NB4 (cell line): ENCODE measurements around the gene SNTG2.

Experiments
- DNase-seq: peaks from one replicate; pipeline ENCODE4 v3.0.0; 2010; ENCODE audit warnings: low read depth
- H3K4me3 ChIP-seq: one replicate; pipeline ENCODE4 v1.5.1; 2011; ENCODE audit warnings: mild to moderate bottlenecking, low read depth, low read length, moderate library complexity
- MYC ChIP-seq: IDR thresholded peaks from 2 replicates; pipeline ENCODE4 v1.6.1; 2011; ENCODE audit warnings: low read depth, low read length
- POLR2A ChIP-seq: IDR thresholded peaks from 2 replicates; pipeline ENCODE4 v1.6.1; 2011; ENCODE audit warnings: mild to moderate bottlenecking; ENCODE audit not compliant: insufficient read length; ENCODE audit errors: extremely low read depth
- TF ChIP-seq, protein P1 (sequence below): IDR thresholded peaks from one replicate; pipeline ENCODE4 v1.5.1; 2012; ENCODE audit warnings: low read depth, low read length
- TF ChIP-seq, protein P2 (sequence below): IDR thresholded peaks from 2 replicates; pipeline ENCODE4 v1.6.1; 2011; ENCODE audit warnings: low read depth, low read length

Gene SNTG2

DNA sequence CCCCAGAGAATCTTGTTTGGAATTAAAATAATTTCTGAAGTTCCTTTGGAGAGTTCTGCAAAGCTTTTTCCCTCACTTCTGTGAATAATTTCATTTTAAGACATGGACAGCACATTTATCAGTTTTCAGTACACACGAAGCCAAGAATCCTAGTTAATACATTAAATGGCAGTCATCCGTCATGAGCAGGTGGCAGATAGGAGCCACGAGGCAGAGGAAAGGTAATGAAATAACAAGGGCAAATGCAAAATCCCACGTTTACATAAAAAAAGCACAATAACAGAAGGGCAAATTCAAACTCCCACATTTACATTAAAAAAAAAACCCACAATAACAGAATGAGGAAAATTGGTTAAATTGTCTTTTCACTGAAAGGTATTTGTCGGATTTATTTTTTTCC is 25.9 kb upstream of the SNTG2 start:
- H3K4me3 ChIP-seq: no peak overlapping the region
- no peak for DNase-seq
- TF ChIP-seq, protein P1, sequence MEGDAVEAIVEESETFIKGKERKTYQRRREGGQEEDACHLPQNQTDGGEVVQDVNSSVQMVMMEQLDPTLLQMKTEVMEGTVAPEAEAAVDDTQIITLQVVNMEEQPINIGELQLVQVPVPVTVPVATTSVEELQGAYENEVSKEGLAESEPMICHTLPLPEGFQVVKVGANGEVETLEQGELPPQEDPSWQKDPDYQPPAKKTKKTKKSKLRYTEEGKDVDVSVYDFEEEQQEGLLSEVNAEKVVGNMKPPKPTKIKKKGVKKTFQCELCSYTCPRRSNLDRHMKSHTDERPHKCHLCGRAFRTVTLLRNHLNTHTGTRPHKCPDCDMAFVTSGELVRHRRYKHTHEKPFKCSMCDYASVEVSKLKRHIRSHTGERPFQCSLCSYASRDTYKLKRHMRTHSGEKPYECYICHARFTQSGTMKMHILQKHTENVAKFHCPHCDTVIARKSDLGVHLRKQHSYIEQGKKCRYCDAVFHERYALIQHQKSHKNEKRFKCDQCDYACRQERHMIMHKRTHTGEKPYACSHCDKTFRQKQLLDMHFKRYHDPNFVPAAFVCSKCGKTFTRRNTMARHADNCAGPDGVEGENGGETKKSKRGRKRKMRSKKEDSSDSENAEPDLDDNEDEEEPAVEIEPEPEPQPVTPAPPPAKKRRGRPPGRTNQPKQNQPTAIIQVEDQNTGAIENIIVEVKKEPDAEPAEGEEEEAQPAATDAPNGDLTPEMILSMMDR: no peak

DNA sequence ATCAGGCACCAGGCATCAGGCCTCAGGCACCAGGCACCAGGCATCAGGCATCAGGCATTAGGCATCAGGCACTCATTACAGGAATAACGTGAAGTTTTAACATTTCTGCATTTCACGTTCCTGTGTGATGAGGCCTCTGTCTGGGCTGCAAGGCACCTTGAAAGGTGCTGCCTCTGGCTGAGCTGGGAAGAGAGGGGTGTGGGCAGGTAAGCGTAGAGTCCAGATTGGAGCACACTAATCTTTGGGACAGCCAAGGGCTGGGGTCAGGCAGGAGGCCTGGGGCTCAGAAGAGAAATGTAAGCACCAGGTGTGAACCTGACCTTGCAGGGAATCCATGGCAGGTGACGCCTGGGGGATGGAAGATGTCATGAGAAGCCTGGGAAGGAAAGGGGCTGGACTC is 25.3 kb upstream of the SNTG2 start:
- no peak for DNase-seq
- H3K4me3 ChIP-seq: no peak overlapping the region
- no peak for TF ChIP-seq POLR2A
- TF ChIP-seq, protein P1: no peak
- TF ChIP-seq, protein P2, sequence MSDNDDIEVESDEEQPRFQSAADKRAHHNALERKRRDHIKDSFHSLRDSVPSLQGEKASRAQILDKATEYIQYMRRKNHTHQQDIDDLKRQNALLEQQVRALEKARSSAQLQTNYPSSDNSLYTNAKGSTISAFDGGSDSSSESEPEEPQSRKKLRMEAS: no peak

DNA sequence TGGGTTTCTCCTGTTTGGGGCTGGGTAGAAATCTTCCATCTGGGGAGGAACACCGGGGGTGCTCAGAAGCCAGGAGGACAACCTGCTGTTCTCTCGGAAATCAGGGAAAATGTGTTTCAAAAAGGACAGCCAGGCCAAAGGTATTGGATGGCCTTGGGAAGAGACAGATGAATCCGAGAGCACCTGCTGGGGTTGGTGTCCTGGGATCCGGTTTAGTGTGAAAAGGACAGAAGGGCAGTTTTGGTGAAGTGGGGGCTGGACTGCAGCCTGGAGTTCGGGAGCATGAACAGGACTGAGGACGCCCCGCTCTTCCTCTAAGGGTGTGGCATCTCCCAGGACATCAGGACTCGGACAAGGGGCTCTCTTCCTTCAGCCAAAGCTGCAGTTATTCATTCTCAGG is 24.9 kb upstream of the SNTG2 start:
- TF ChIP-seq, protein P1: no peak
- no peak for TF ChIP-seq POLR2A
- H3K4me3 ChIP-seq: no peak overlapping the region
- DNase-seq: no peak

DNA sequence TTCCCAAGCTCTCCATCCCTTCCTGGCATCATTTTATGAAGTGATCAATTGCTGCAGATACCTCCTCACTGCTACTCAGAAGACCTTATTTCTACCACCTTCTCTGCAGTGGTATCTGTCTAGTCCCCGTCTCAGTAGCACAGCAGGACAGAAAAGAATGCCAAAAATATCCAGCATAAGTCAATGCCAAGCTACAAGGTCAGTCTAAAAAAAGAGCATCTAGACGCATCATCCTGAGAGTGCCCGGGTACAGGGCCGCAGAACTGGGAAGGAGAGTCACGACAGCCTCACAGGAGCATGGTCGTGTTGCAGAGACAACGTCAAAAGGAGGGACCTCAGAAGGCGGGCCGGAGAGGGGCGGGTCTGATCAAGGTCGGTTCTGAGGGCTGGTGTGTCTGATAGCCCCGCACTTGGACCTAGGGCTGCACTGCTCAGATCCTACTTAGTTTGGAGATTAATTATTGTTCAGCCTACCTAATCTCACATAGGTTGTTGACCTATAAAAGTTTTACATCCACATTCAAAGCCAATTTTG is 24.3 kb upstream of the SNTG2 start:
- H3K4me3 ChIP-seq: no peak overlapping the region
- TF ChIP-seq, protein P1: no peak
- TF ChIP-seq, protein P2: no peak
- DNase-seq: no peak

DNA sequence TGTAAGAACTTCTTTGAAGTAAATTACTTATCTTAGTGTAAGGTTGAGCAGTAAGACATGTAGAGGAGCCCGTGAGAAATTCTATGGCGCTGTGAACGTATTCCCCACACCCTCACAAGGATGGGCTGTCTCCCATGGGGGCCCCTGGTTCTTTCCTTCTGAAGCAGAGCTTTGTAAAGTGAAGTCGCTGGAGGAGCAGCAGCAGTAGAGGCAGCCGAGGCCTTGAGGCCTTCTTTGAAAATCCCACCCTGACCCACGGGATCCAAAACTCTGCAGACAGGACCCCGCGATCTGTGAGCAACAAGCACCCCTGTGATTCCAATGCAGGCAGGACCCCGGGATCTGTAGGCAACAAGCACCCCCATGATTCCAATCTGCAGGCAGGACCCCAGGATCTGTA is 23.8 kb upstream of the SNTG2 start:
- DNase-seq: no peak
- no peak for TF ChIP-seq MYC
- no peak for TF ChIP-seq POLR2A
- TF ChIP-seq, protein P2: no peak
- TF ChIP-seq, protein P1: no peak
- H3K4me3 ChIP-seq: no peak overlapping the region

DNA sequence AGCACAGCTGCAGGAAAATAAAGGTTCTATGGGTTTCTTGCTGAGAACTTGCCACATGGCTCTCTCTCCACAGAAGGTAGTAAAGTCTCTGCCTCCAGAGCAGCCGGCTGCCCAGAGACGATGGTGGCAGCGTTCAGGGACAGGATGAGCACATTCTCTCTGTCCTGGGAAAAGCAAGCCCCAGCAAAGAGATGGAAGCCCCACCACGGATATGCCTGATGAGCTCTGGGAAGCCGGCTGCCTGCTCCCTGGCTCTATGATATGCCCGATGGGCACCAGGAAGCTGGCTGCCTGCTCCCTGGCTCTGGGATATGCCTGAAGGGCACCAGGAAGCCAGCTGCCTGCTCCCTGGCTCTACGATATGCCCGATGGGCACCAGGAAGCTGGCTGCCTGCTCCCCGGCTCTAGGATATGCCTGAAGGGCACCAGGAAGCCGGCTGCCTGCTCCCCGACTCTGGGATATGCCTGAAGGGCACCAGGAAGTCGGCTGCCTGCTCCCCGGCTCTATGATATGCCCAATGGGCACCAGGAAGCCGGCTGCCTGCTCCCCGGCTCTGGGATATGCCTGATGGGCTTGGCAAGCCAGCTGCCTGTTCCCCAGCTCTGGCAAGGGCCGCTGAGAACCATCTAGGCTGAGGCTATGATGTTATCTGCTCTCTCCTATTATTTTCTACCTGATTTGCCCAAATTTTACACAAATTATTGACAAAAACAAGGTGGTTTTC is 21.5 kb upstream of the SNTG2 start:
- H3K4me3 ChIP-seq: no peak overlapping the region
- TF ChIP-seq, protein P2: no peak
- TF ChIP-seq POLR2A (no peak), MYC (no peak)
- TF ChIP-seq, protein P1: no peak
- no peak for DNase-seq
